Ascending aorta (tissue), 2 donors: ENCODE data around the gene RFNG. TPM values are rescaled to one million over a fixed set of nuclear protein-coding genes. Genes with fewer than 3 reads are reported as not detected.
A peak's percentile ranks its signal among the peaks of the same experiment; 100 is the strongest.

Experiments used
- DNase-seq, 2 donors: peaks; one replicate each; pipeline ENCODE4 v3.0.0-alpha.2; 2019; ENCODE audit warnings: low spot score in 2 of 2
- H3K27ac ChIP-seq, 2 donors: fragments of 200-600 bp; sonication (generic); one replicate each; pipeline ENCODE4 v1.5.1; 2016 to 2017; ENCODE audit warnings: mild to moderate bottlenecking in 1 of 2
- H3K27me3 ChIP-seq: fragments of 200-600 bp; sonication (generic); one replicate; pipeline ENCODE4 v1.5.1; 2017
- H3K36me3 ChIP-seq, 2 donors: fragments of 200-600 bp; sonication (generic); one replicate each; pipeline ENCODE4 v1.5.1; 2016
- H3K4me1 ChIP-seq, 2 donors: fragments of 200-600 bp; sonication (generic); one replicate each; pipeline ENCODE4 v1.5.1; 2016 to 2017; ENCODE audit warnings: mild to moderate bottlenecking in 1 of 2
- H3K4me3 ChIP-seq, 2 donors: fragments of 200-600 bp; sonication (generic); one replicate each; pipeline ENCODE4 v1.5.1; 2016 to 2017; ENCODE audit warnings: mild to moderate bottlenecking in 1 of 2
- H3K9me3 ChIP-seq, 2 donors: fragments of 200-600 bp; sonication (generic); one replicate each; pipeline ENCODE4 v1.5.1; 2016
- CTCF ChIP-seq, 3 experiments: fragments of 200-600 bp in 2 of 3; fragments of 450-650 bp in 1 of 3; sonication (generic) in 2 of 3; IDR thresholded peaks; one replicate each; pipeline ENCODE4 v1.5.1; 2016 to 2019; ENCODE audit warnings: antibody characterized with exemption in 3 of 3, mild to moderate bottlenecking in 1 of 3, moderate library complexity in 1 of 3
- intact Hi-C: fragments of 100-400 bp; cut with DNase I; formaldehyde crosslinking; loops from one replicate; pipeline ENCODE4 v1.15.1; 2023
- total RNA-seq: library from RNA; depleted of rRNA; stranded (reverse); fragments of >200 nt; gene quantifications from one replicate; pipeline ENCODE4 v1.1.0, GENCODE V29; 2016

RFNG gene
- total RNA-seq, 1 donor from 2014 or later, result 73.7 TPM

DNA sequence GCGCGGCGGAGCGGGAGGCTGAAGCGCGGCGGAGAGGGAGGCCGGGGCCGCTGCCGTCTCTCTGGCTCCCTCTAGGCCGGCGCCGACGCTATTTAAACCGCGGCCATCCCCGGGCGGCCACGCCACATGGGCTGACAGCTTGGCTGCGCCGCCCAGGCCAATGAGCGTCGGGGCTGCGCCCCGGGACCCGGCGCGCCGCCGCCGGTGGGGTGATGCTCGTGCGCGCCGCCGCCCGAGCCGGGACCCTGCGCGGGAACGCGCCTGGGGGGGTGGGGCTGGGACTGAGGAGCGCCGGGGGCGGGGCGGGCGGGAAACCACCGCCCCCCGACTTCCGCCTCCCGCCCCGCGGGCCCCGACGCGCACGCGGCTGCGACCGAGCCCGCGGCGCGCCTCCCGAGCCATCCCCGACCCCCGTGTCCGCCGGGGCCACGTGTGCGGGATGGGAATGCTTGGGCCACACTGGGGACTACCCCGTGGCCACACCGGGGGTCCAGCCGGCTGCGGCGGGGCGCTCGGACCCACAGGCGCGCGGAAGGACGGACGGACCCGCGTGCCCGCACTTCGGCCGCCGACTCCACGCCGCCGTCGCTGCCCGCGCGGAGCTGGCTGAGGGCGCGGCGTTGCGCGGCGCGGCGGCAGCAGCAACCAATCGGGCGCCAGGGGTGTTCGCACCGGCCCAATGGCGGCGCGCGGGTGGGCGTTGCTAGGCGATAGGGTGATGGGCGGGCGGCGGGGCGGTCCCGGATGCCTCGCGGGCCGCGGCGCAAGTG lies 46.7 kb upstream of the RFNG start, which contains the start of gene FASN:
TSS of gene FASN (minus strand) at position 68 of the 770 bp plus-strand sequence. CDS start 1,791 bp downstream, outside the sequence.
- H3K27me3 ChIP-seq, result no peaks in the 10 kb centered on the region
- H3K36me3 ChIP-seq, result peaks cover 19 to 24% of the 10 kb centered on the region in 2 donors
- peak within 1 kb of the TSS; percentile 94 to 96 for H3K27ac ChIP-seq
- no peaks in the 10 kb centered on the region for H3K9me3 ChIP-seq
- intact Hi-C loops, result loop anchor here (1.0 to 5.0 kb wide), 4 partner anchors 33 to 171 kb away; partner anchors contain the start of genes DCXR, DUS1L, LRRC45 and MAFG
- H3K4me3 ChIP-seq, result peak within 1 kb of the TSS; percentile 67 to 98
- peak; percentile 62 to 95 for DNase-seq
- peak; percentile 28 to 51 (median 41) for TF ChIP-seq CTCF (IDR thresholded peaks at IDR 0.05)
- peaks cover 14 to 16% of the 10 kb centered on the region in 2 donors for H3K4me1 ChIP-seq

DNA sequence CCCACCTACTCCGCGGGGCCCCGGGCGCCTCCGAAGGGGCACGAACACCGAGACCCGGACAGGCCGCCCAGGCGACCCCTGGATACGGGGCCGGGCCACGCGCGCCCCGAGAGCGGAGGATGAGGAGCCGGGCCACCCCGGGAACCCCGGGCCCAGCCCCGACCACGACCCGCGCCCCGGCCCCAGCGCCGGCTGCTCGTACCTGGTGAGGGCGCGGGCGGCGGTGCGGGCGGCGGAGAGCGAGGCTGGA lies 46.2 kb upstream of the RFNG start:
- intact Hi-C loops, result loop anchor here (1.0 to 5.0 kb wide), 4 partner anchors 33 to 171 kb away; partner anchors contain the start of genes DCXR, DUS1L, LRRC45 and MAFG

GRCh38 chr17:82097184-82097918 lies 45.7 kb upstream of the RFNG start:
- intact Hi-C loops, result loop anchor here (5.0 kb wide), 1 partner anchor 170 kb away; the partner anchor contains the start of gene MAFG
- H3K27me3 ChIP-seq, result no peaks in the 10 kb centered on the region
- peak overlapping the region; percentile 94 to 96 for H3K27ac ChIP-seq
- no peak for DNase-seq
- H3K4me3 ChIP-seq, result peak overlapping the region; percentile 67 to 98
- TF ChIP-seq CTCF (IDR thresholded peaks at IDR 0.05), result no peak
- peaks cover 28 to 34% of the 10 kb centered on the region in 2 donors for H3K36me3 ChIP-seq
- H3K4me1 ChIP-seq, result peaks cover 14 to 16% of the 10 kb centered on the region in 2 donors
- no peaks in the 10 kb centered on the region for H3K9me3 ChIP-seq

More for the DNA sequence above, 46.2 kb upstream of the RFNG start:
- H3K27ac ChIP-seq, result peak overlapping the region; percentile 94 to 96
- peaks cover 24 to 30% of the 10 kb centered on the region in 2 donors for H3K36me3 ChIP-seq
- no peak for DNase-seq
- peak overlapping the region; percentile 67 to 98 for H3K4me3 ChIP-seq
- H3K9me3 ChIP-seq, result no peaks in the 10 kb centered on the region
- no peak for TF ChIP-seq CTCF (IDR thresholded peaks at IDR 0.05)
- peaks cover 14 to 16% of the 10 kb centered on the region in 2 donors for H3K4me1 ChIP-seq
- H3K27me3 ChIP-seq, result no peaks in the 10 kb centered on the region

DNA sequence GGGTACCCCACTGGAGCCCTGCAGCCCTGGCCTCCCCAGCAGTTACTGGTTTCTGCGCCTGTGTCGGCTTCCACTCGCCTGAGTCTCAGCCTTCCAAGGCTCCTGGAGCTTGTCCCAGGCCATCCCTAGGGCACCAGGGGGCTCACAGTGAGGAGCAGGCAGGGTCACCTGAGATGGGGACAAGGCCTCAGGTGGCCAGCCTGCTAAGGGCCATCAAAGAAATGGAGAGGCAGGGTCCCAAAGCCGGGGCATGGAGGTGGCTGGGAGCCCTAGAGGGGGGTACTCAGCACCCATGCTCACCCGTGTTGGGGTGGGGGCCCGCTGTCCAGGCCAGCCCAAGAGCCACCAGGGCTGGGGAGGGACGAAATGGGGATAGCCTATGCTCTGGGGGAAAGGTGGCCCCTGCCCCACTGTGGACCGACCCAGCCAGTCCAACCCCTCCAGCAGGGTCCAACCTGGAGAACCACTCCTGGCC lies 45.1 kb upstream of the RFNG start:
- peaks cover 34 to 40% of the 10 kb centered on the region in 2 donors for H3K36me3 ChIP-seq
- peak overlapping the region; percentile 94 to 96 for H3K27ac ChIP-seq
- H3K27me3 ChIP-seq, result no peaks in the 10 kb centered on the region
- peaks cover 14 to 16% of the 10 kb centered on the region in 2 donors for H3K4me1 ChIP-seq
- no peak for DNase-seq
- no peak for TF ChIP-seq CTCF (IDR thresholded peaks at IDR 0.05)
- H3K4me3 ChIP-seq, result peak overlapping the region; percentile 67 to 98
- no peaks in the 10 kb centered on the region for H3K9me3 ChIP-seq
- intact Hi-C loops, result loop anchor here (5.0 kb wide), 1 partner anchor 169 kb away; the partner anchor contains the start of gene MAFG
